HepG2 (cell line): Measurements from ENCODE around the gene IL17RB. TPM values are rescaled to one million over a fixed set of nuclear protein-coding genes. Genes with fewer than 3 reads are reported as not detected.
A peak's percentile ranks its signal among the peaks of the same experiment; 100 is the strongest.

Source experiments
- BCLAF1 ChIP-seq: fragments of 450-650 bp; IDR thresholded peaks from 2 replicates; pipeline ENCODE4 v1.6.1; 2017; ENCODE audit warnings: mild to moderate bottlenecking
- BRF2 ChIP-seq: sonication (generic); formaldehyde crosslinking; IDR thresholded peaks from 2 replicates; pipeline ENCODE4 v1.8.1; 2022; ENCODE audit warnings: mild to moderate bottlenecking, missing genetic modification reagents
- CENPT ChIP-seq: sonication (generic); formaldehyde crosslinking; IDR thresholded peaks from 2 replicates; pipeline ENCODE4 v1.8.0; 2022; ENCODE audit warnings: low read depth, mild to moderate bottlenecking, moderate library complexity, missing genetic modification reagents
- FOSL1 ChIP-seq: sonication (generic); formaldehyde crosslinking; IDR thresholded peaks from 2 replicates; pipeline ENCODE4 v1.9.0; 2021; ENCODE audit warnings: missing genetic modification reagents, borderline replicate concordance
- FOXK1 ChIP-seq: sonication (generic); formaldehyde crosslinking; IDR thresholded peaks from 2 replicates; pipeline ENCODE4 v1.4.0; 2020; ENCODE audit warnings: low read depth, missing genetic modification reagents, borderline replicate concordance
- GTF3A ChIP-seq: sonication (generic); formaldehyde crosslinking; conservative IDR thresholded peaks from 2 replicates; pipeline ENCODE4 v1.4.0; 2020; ENCODE audit warnings: mild to moderate bottlenecking, missing genetic modification reagents
- ISL2 ChIP-seq: sonication (generic); formaldehyde crosslinking; IDR thresholded peaks from 2 replicates; pipeline ENCODE4 v1.5.0; 2020; ENCODE audit warnings: missing genetic modification reagents
- JUNB ChIP-seq: sonication (generic); formaldehyde crosslinking; IDR thresholded peaks from 2 replicates; pipeline ENCODE4 v1.8.0; 2022; ENCODE audit warnings: missing genetic modification reagents, mild to moderate bottlenecking, borderline replicate concordance
- NCOA1 ChIP-seq: sonication (generic); formaldehyde crosslinking; IDR thresholded peaks from 2 replicates; pipeline ENCODE4 v1.9.0; 2021; ENCODE audit warnings: missing genetic modification reagents
- TEAD2 ChIP-seq: sonication (generic); formaldehyde crosslinking; IDR thresholded peaks from 2 replicates; pipeline ENCODE4 v1.9.0; 2021; ENCODE audit warnings: missing genetic modification reagents
- TEAD3 ChIP-seq: optimal IDR thresholded peaks from 2 replicates; pipeline ENCODE3; 2016; ENCODE audit warnings: borderline replicate concordance
- ZNF20 ChIP-seq: sonication (generic); formaldehyde crosslinking; IDR thresholded peaks from 2 replicates; pipeline ENCODE4 v1.4.0; 2020; ENCODE audit warnings: mild to moderate bottlenecking, moderate library complexity, missing genetic modification reagents
- ZNF235 ChIP-seq: sonication (generic); formaldehyde crosslinking; IDR thresholded peaks from 2 replicates; pipeline ENCODE4 v1.8.1; 2023; ENCODE audit warnings: mild to moderate bottlenecking, missing genetic modification reagents, borderline replicate concordance
- ZNF513 ChIP-seq: sonication (generic); formaldehyde crosslinking; conservative IDR thresholded peaks from 2 replicates; pipeline ENCODE4 v1.5.0; 2020; ENCODE audit warnings: missing genetic modification reagents
- ZNF577 ChIP-seq: sonication (generic); formaldehyde crosslinking; IDR thresholded peaks from 2 replicates; pipeline ENCODE4 v1.4.0; 2020; ENCODE audit warnings: mild to moderate bottlenecking, low read depth, missing genetic modification reagents, borderline replicate concordance
- ZNF850 ChIP-seq: sonication (generic); formaldehyde crosslinking; conservative IDR thresholded peaks from 2 replicates; pipeline ENCODE4 v1.9.0; 2021; ENCODE audit warnings: mild to moderate bottlenecking, missing genetic modification reagents
- ZSCAN12 ChIP-seq: sonication (generic); formaldehyde crosslinking; IDR thresholded peaks from 2 replicates; pipeline ENCODE4 v1.9.0; 2021; ENCODE audit warnings: mild to moderate bottlenecking, missing genetic modification reagents
- polyA plus RNA-seq, 8 experiments: library from polyadenylated mRNA; depleted of rRNA in 3 of 8; stranded (reverse) in 7 of 8; unstranded in 1 of 8; fragments of >200 nt; fragmentation: Illumina TruSeq in 4 of 8; extraction: Trizol in 4 of 8; gene quantifications; 2 replicates each; pipeline versions ENCODE4 v1.2.1 to v1.2.3, GENCODE V29; 2011 to 2016; ENCODE audit warnings: low read depth in 4 of 8, missing spikeins in 1 of 8, mixed read lengths in 1 of 8; ENCODE audit not compliant: insufficient read depth in 1 of 8
- total RNA-seq, 5 experiments: library from RNA; depleted of rRNA; stranded (reverse); fragments of >200 nt; fragmentation: Illumina TruSeq; extraction: Trizol; gene quantifications; 2 replicates each; pipeline ENCODE4 v1.2.3, GENCODE V29; 2016; ENCODE audit warnings: low read depth in 1 of 5
- TF ChIP-seq, protein P1 (sequence below): sonication (generic); formaldehyde crosslinking; IDR thresholded peaks from 2 replicates; pipeline ENCODE4 v1.4.0; 2020; ENCODE audit warnings: mild to moderate bottlenecking, missing genetic modification reagents, borderline replicate concordance

The IL17RB gene
- total and polyA plus RNA-seq, 2 of the 13 experiments (the other 11 are each of a cell fraction or from before 2014, with no cell fraction given): 130 to 190 TPM

GRCh38 chr3:53844262-53845102 lies 1.9 kb upstream of the IL17RB start (continued):
- TF ChIP-seq BRF2 (CRISPR knock-in tag) (0 out of 2 replicates have a peak, but pooled peaks have one; percentile 66), ZSCAN12 (no peak), ZNF850 (CRISPR knock-in tag) (no peak), FOXK1 (CRISPR knock-in tag) (0 out of 2 replicates have a peak, but pooled peaks have one; percentile 15), NCOA1 (no peak), GTF3A (CRISPR knock-in tag) (no peak), ISL2 (CRISPR knock-in tag) (peak; percentile 59; the same call in 1 of the 2 replicates), CENPT (CRISPR knock-in tag) (0 out of 2 replicates have a peak, but pooled peaks have one; percentile 56), ZNF235 (CRISPR knock-in tag) (peak; percentile 50; the same call in 1 of the 2 replicates), ZNF20 (CRISPR knock-in tag) (peak; percentile 47; the same call in 1 of the 2 replicates), BCLAF1 (no peak), ZNF577 (CRISPR knock-in tag) (no peak), FOSL1 (CRISPR knock-in tag) (no peak), TEAD2 (CRISPR knock-in tag) (0 out of 2 replicates have a peak, but pooled peaks have one; percentile 32), TEAD3 (CRISPR knock-in tag) (peak; percentile 68), ZNF513 (CRISPR knock-in tag) (no peak; the same call in 1 of the 2 replicates), JUNB (CRISPR knock-in tag) (no peak)
- TF ChIP-seq, protein P1, sequence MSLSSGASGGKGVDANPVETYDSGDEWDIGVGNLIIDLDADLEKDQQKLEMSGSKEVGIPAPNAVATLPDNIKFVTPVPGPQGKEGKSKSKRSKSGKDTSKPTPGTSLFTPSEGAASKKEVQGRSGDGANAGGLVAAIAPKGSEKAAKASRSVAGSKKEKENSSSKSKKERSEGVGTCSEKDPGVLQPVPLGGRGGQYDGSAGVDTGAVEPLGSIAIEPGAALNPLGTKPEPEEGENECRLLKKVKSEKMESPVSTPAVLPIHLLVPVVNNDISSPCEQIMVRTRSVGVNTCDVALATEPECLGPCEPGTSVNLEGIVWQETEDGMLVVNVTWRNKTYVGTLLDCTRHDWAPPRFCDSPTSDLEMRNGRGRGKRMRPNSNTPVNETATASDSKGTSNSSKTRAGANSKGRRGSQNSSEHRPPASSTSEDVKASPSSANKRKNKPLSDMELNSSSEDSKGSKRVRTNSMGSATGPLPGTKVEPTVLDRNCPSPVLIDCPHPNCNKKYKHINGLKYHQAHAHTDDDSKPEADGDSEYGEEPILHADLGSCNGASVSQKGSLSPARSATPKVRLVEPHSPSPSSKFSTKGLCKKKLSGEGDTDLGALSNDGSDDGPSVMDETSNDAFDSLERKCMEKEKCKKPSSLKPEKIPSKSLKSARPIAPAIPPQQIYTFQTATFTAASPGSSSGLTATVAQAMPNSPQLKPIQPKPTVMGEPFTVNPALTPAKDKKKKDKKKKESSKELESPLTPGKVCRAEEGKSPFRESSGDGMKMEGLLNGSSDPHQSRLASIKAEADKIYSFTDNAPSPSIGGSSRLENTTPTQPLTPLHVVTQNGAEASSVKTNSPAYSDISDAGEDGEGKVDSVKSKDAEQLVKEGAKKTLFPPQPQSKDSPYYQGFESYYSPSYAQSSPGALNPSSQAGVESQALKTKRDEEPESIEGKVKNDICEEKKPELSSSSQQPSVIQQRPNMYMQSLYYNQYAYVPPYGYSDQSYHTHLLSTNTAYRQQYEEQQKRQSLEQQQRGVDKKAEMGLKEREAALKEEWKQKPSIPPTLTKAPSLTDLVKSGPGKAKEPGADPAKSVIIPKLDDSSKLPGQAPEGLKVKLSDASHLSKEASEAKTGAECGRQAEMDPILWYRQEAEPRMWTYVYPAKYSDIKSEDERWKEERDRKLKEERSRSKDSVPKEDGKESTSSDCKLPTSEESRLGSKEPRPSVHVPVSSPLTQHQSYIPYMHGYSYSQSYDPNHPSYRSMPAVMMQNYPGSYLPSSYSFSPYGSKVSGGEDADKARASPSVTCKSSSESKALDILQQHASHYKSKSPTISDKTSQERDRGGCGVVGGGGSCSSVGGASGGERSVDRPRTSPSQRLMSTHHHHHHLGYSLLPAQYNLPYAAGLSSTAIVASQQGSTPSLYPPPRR: 0 out of 2 replicates have a peak, but pooled peaks have one; percentile 65
